H9 (cell line): ENCODE measurements around the gene CENPB. TPM values are rescaled to one million over a fixed set of nuclear protein-coding genes. Genes with fewer than 3 reads are reported as not detected.

Source experiments
- DNase-seq: peaks from one replicate; pipeline ENCODE4 v3.0.0-alpha.2; 2017
- H2AFZ ChIP-seq: one replicate; pipeline ENCODE4 v1.6.1; 2013; ENCODE audit warnings: mild to moderate bottlenecking, low read length, control low read depth, moderate library complexity
- H2AK5ac ChIP-seq: 2 replicates; pipeline ENCODE4 v1.6.1; 2013; ENCODE audit warnings: low read length, control low read depth, mixed read lengths; ENCODE audit not compliant: insufficient read length
- H2BK120ac ChIP-seq: one replicate; pipeline ENCODE4 v1.6.1; 2013; ENCODE audit warnings: low read depth, mild to moderate bottlenecking, low read length, control low read depth, inconsistent platforms; ENCODE audit not compliant: poor library complexity, severe bottlenecking
- H2BK12ac ChIP-seq: 2 replicates; pipeline ENCODE4 v1.6.1; 2013; ENCODE audit warnings: low read length, control low read depth, mixed read lengths, low read depth; ENCODE audit not compliant: insufficient read length
- H2BK15ac ChIP-seq: 2 replicates; pipeline ENCODE4 v1.6.1; 2013; ENCODE audit warnings: low read depth, low read length, control low read depth
- H2BK20ac ChIP-seq: one replicate; pipeline ENCODE4 v1.6.1; 2013; ENCODE audit warnings: low read depth, mild to moderate bottlenecking, low read length, control low read depth, inconsistent platforms; ENCODE audit not compliant: poor library complexity, severe bottlenecking
- H2BK5ac ChIP-seq: 2 replicates; pipeline ENCODE4 v1.6.1; 2013; ENCODE audit warnings: low read length, control low read depth, mixed read lengths; ENCODE audit not compliant: insufficient read length
- H3K14ac ChIP-seq: 2 replicates; pipeline ENCODE4 v1.6.1; 2013; ENCODE audit warnings: low read length, control low read depth; ENCODE audit not compliant: insufficient read depth
- H3K18ac ChIP-seq: 2 replicates; pipeline ENCODE4 v1.6.1; 2013; ENCODE audit warnings: low read depth, mild to moderate bottlenecking, mixed read lengths, low read length, control low read depth; ENCODE audit not compliant: insufficient read length
- H3K23ac ChIP-seq: 2 replicates; pipeline ENCODE4 v1.6.1; 2013; ENCODE audit warnings: low read length, control low read depth, mixed read lengths, low read depth; ENCODE audit not compliant: insufficient read length
- H3K23me2 ChIP-seq: 2 replicates; pipeline ENCODE4 v1.6.1; 2013; ENCODE audit warnings: low read depth, mild to moderate bottlenecking, mixed read lengths, low read length, control low read depth; ENCODE audit not compliant: insufficient read length, poor library complexity, severe bottlenecking
- H3K27ac ChIP-seq: 2 replicates; pipeline ENCODE4 v1.5.1; 2013; ENCODE audit warnings: low read length, control low read depth, mixed read lengths, low read depth; ENCODE audit not compliant: insufficient read length
- H3K27me3 ChIP-seq: 2 replicates; pipeline ENCODE4 v1.6.1; 2013; ENCODE audit warnings: low read length, control low read depth, inconsistent platforms; ENCODE audit not compliant: insufficient read depth
- H3K4ac ChIP-seq: 2 replicates; pipeline ENCODE4 v1.6.1; 2013; ENCODE audit warnings: low read depth, mild to moderate bottlenecking, control low read depth, inconsistent platforms, low read length, moderate library complexity
- H3K4me1 ChIP-seq: 2 replicates; pipeline ENCODE4 v1.6.1; 2013; ENCODE audit warnings: low read length, control low read depth, inconsistent platforms; ENCODE audit not compliant: insufficient read depth
- H3K4me2 ChIP-seq: 2 replicates; pipeline ENCODE4 v1.6.1; 2013; ENCODE audit warnings: low read length, control low read depth, mixed read lengths; ENCODE audit not compliant: insufficient read length, insufficient read depth
- H3K56ac ChIP-seq: 2 replicates; pipeline ENCODE4 v1.6.1; 2013; ENCODE audit warnings: low read depth, mild to moderate bottlenecking, mixed read lengths, low read length, control low read depth; ENCODE audit not compliant: insufficient read length
- H3K79me1 ChIP-seq: 2 replicates; pipeline ENCODE4 v1.6.1; 2013; ENCODE audit warnings: low read depth, mild to moderate bottlenecking, moderate library complexity, low read length, control low read depth, inconsistent platforms; ENCODE audit not compliant: insufficient read depth, poor library complexity, severe bottlenecking
- H3K79me2 ChIP-seq: 2 replicates; pipeline ENCODE4 v1.6.1; 2013; ENCODE audit warnings: low read length, control low read depth, inconsistent platforms; ENCODE audit not compliant: insufficient read depth
- H3K9ac ChIP-seq: 2 replicates; pipeline ENCODE4 v1.6.1; 2013; ENCODE audit warnings: low read length, control low read depth, mixed read lengths; ENCODE audit not compliant: insufficient read length; ENCODE audit errors: extremely low read depth
- H3K9me3 ChIP-seq: one replicate; pipeline ENCODE4 v1.6.1; 2013; ENCODE audit warnings: low read depth, low read length, inconsistent platforms; ENCODE audit not compliant: control insufficient read depth
- H3T11ph ChIP-seq: one replicate; pipeline ENCODE4 v1.6.1; 2013; ENCODE audit warnings: mild to moderate bottlenecking, low read length, control low read depth, inconsistent platforms
- H4K20me1 ChIP-seq: one replicate; pipeline ENCODE4 v1.6.1; 2013; ENCODE audit not compliant: control insufficient read depth, insufficient read length, insufficient read depth
- H4K5ac ChIP-seq: 2 replicates; pipeline ENCODE4 v1.6.1; 2013; ENCODE audit warnings: low read depth, mild to moderate bottlenecking, mixed read lengths, low read length, control low read depth; ENCODE audit not compliant: insufficient read length
- H4K8ac ChIP-seq: replicated peaks from 2 replicates; pipeline ENCODE4 v1.6.1; 2013; ENCODE audit warnings: low read length, control low read depth, mixed read lengths, low read depth; ENCODE audit not compliant: insufficient read length
- H4K91ac ChIP-seq: 2 replicates; pipeline ENCODE4 v1.6.1; 2013; ENCODE audit warnings: low read depth, mild to moderate bottlenecking, moderate library complexity, mixed read lengths, low read length, control low read depth; ENCODE audit not compliant: insufficient read length
- H3K27ac Mint-ChIP-seq, 3 experiments: 2 replicates in 2 of 3; 3 replicates in 1 of 3; pipeline ENCODE4 v1.8.0; 2020 to 2021; ENCODE audit warnings: mixed read lengths in 3 of 3, mild to moderate bottlenecking in 1 of 3, moderate library complexity in 1 of 3
- H3K27me3 Mint-ChIP-seq: 2 replicates; pipeline ENCODE4 v1.8.0; 2021; ENCODE audit warnings: low read depth, mild to moderate bottlenecking, moderate library complexity, mixed read lengths
- H3K36me3 Mint-ChIP-seq, 3 experiments: 2 replicates in 2 of 3; 3 replicates in 1 of 3; pipeline ENCODE4 v1.8.0; 2020 to 2021; ENCODE audit warnings: low read depth in 3 of 3, mixed read lengths in 3 of 3; ENCODE audit not compliant: insufficient read depth in 1 of 3
- H3K4me1 Mint-ChIP-seq, 2 experiments: 2 replicates each; pipeline ENCODE4 v1.8.0; 2020; ENCODE audit warnings: mixed read lengths in 2 of 2
- H3K4me3 Mint-ChIP-seq, 2 experiments: 2 replicates in 1 of 2; 3 replicates in 1 of 2; pipeline ENCODE4 v1.8.0; 2020 to 2021; ENCODE audit warnings: mild to moderate bottlenecking in 2 of 2, mixed read lengths in 2 of 2, moderate library complexity in 1 of 2
- H3K9me3 Mint-ChIP-seq, 2 experiments: 2 replicates in 1 of 2; 3 replicates in 1 of 2; pipeline ENCODE4 v1.8.0; 2020; ENCODE audit warnings: mild to moderate bottlenecking in 2 of 2, mixed read lengths in 2 of 2, moderate library complexity in 1 of 2
- CTCF ChIP-seq: fragments of 200-600 bp; sonication (generic); conservative IDR thresholded peaks from 3 replicates; pipeline ENCODE4 v1.8.0; 2021; ENCODE audit warnings: antibody characterized with exemption, mild to moderate bottlenecking
- WGBS: extraction: QIAGEN DNeasy Blood & Tissue Kit; methylation state at CpG from one replicate; pipeline ENCODE4 v1.1.7; 2013; ENCODE audit warnings: missing lambda C conversion rate, low lambda C conversion rate, mixed read lengths; ENCODE audit not compliant: insufficient read length; ENCODE audit errors: extremely low coverage; 5-methylcytosine and 5-hydroxymethylcytosine counted together
- total RNA-seq: library from RNA; stranded (reverse); gene quantifications from 2 replicates; pipeline ENCODE4 v1.2.1, GENCODE V29; 2021

CENPB gene
- total RNA-seq, 1 experiment from 2014 or later, result 63.1 TPM

- Histone ChIP-seq H3K18ac (no peak overlapping the region), H2BK120ac (no peak overlapping the region), H3K4ac (no peak overlapping the region), H2AFZ (no peak overlapping the region), H3K79me2 (no peaks in the 10 kb centered on the region), H3K9ac (no peak overlapping the region), H2AK5ac (no peak overlapping the region), H3K79me1 (no peaks in the 10 kb centered on the region), H4K5ac (no peak overlapping the region), H3K27me3 (no peaks in the 10 kb centered on the region), H3K23ac (no peak overlapping the region), H4K20me1 (no peaks in the 10 kb centered on the region), H4K91ac (no peak overlapping the region), H3K4me2 (no peak overlapping the region), H3K56ac (no peak overlapping the region), H3K23me2 (no peaks in the 10 kb centered on the region), H2BK12ac (no peak overlapping the region), H3K9me3 (no peaks in the 10 kb centered on the region), H2BK5ac (no peak overlapping the region), H3K14ac (no peak overlapping the region), H3T11ph (no peak overlapping the region), H2BK20ac (no peak overlapping the region), H2BK15ac (no peak overlapping the region), H3K4me1 (no peaks in the 10 kb centered on the region; the same call in 1 of the 2 replicates), H4K8ac (no peak overlapping the region), H3K27ac (no peak overlapping the region)
- H3K36me3 Mint-ChIP-seq, result no peaks in the 10 kb centered on the region; a peak in 1 of 7 replicates
- H3K4me1 Mint-ChIP-seq, result peaks cover 13 to 21% of the 10 kb centered on the region in 2 experiments
- TF ChIP-seq CTCF, result no peak
- H3K9me3 Mint-ChIP-seq, result no peaks in the 10 kb centered on the region
- WGBS, result no CpG with 5 or more reads among the region's 8 CpGs
- H3K27ac Mint-ChIP-seq, result no peak overlapping the region
- H3K4me3 Mint-ChIP-seq, result no peak overlapping the region; a peak in 1 of 5 replicates
- DNase-seq, result no peak
- H3K27me3 Mint-ChIP-seq, result peaks cover 8% of the 10 kb centered on the region
Observed at GRCh38 chr20:3812975-3813847, 26.7 kb upstream of the CENPB start.
